DMS79 treated with DMSO at 0.1 percent for 48 hours (cell line): ENCODE data around the gene ZFYVE19.

Experiments
- DNase-seq: peaks from one replicate; lab custom pipeline; 2025; lab: John Stamatoyannopoulos, UW

The ZFYVE19 gene

DNA sequence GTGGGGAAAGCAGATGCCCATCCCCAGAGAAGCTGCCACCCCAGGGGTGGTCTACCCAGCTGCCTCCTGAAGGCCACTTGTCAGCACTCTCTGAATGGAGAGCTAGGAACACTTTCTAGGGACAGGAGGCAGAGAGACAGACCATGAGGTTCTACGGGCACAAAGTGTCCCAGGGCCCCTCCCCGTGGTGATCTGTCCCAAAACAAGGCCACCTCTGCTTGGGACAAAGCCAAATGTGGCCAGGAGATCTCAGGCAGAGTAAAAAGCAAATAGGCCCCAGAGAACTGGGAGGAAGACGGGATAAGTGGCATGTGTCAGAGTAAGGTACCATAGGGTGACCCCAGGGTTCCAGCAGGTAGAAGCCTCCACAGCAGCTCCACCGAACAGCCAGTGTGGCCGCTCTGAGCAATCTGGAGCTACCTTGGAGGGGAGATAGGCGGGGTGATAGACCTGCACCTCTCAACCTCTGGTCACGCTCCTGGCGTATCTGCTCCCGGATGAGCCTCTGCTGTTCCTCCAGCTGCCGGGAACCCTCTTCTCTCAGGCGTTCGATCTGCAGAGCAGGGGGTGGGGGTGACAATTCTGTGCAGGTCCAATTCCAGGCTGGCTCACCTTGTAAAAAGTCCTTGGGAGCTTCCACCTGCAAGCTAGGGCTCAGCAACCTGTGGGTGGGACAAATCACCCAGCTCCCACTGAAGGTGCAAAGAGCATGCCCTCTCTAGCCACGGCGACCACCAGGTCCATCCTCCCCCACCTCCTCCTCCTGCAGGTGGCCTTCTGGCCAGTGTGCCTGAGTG lies 31.0 kb upstream of the ZFYVE19 start:
- no peak for DNase-seq

DNA sequence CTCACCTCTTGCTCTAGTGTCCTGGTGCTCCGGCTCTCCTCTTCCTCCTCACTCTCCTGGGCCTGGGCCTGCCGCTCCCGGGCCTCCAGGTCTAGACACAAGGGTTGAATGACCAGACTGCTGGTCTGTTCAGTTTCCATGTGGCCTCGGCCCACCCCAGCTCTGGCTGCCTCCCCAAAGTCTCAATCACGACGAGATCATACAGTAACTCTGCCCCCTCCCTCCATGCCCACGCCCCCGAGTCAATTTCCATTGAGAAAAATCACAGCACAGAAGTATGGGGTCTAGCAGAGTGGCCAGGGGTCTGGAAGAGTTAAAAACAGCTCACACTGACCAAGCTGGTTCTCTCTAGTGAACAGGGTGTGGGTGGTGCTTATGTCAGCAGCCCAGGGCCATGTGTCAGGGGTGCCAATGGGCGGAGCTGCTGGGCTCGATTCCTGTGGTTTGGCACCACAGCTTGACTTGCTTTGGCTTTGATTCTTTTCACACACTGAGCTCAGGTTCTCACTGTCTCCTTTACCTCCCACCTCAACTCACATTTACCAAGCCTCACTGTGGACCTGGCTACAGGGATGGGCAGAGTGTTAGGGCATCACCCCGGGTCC lies 30.2 kb upstream of the ZFYVE19 start:
- no peak for DNase-seq

DNA sequence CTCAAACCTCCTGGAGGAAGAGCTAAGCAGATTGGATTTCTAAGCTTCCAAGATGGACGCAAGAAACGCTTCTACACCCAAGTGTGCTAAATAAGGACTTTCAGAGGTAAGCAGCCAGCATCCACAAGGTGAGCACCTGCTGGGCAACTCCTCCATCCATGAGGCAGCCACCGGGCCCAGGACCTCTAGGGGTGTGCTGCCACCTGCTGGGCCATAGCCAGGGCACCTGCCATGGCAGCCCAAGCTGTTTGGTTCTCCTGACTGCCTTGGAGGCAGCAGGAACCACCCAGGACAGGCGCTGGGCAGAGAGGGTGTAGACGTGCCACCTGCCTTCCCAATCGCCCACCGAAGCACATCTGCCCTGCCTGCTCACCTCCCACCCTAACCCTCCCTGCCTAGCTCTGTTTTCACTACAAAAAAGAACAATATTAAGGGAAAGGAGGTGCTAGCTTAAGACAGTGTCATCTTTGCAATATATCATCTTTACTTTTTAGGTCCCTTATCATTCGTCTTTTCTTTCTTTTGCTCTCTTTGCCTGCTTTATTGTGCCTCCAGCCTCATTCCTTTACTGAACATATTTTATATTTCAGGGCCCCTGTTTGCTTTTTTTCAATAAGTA lies 24.2 kb upstream of the ZFYVE19 start:
- peak; percentile 66 for DNase-seq

DNA sequence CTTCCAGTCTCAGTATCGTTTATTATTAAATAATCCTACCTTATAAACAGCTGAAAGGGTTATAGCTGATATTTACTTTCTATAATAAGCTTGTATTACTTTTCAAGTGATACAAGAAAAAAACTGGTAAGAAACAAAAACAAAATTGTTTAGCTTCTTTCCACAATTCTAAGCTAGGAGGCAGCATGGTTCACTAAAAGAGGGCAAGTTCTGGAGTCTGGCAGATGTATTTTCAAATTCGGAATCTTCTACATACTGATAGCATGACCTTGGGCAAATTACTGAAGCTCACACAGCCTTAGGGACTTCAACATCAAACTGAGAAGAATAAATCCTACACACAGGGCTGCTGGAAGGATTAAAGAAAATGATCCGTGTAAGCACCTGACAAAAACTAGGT lies 21.7 kb upstream of the ZFYVE19 start:
- DNase-seq = no peak

DNA sequence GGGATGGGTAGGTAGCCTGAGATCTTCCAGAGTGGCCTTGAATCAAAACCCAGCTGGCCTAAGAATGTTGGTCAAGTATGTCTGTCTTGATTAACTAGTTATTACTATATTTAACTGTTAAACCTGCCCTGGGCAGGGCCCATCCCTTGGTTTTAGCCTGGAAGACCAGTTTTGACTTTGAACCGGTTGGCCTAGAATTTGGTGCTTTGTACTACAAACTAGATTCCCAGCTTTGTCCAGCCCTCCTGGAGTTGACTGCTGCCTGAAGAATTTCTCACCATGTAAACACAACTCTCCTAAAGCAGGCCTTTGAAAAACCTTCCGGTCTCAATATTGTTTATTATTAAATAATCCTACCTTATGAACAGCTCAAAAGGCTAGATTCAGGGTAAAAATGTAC lies 21.1 kb upstream of the ZFYVE19 start:
- DNase-seq = no peak

DNA sequence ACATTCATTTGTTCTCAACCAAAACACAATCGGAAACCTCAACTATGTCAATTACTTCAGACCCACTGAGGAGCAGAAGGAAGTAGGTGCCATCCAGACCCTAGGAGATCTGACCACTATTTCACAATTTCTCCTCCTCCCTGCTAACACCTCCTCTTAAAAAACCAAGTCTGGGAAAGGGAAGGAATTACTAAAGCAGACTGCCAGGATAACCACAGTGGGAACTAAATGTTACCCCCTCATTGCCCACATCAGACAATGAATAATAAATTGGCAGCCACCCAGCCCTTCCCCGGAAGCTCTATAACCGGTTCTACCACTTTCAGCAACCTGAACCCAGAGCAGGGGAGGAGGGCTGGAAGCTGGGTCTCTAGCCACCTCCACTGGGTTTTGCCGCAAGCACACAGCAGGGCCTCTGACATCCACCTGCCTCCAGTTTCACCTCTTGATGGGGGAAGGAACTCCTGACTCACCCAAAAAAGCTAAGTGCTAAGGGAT lies 19.5 kb upstream of the ZFYVE19 start:
- peak; percentile 86 for DNase-seq

DNA sequence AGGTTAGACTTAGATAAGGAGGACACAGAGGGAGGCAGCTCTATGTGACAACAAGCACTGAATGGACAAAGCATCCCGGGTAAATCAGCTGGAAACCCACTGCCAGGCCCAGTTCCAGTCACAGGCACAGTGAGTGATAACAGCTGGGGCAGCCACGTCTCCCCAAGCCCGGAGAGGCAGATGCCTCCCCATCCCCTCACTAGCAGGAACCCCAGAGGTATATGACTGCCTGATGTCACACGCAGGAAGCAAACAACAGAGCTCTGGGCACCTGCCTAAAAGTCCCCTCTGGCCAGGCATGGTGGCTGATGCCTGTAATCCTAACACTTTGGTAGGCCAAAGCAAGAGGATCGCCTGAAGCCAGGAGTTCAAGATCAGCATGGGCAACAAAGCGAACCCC lies 18.9 kb upstream of the ZFYVE19 start:
- no peak for DNase-seq

DNA sequence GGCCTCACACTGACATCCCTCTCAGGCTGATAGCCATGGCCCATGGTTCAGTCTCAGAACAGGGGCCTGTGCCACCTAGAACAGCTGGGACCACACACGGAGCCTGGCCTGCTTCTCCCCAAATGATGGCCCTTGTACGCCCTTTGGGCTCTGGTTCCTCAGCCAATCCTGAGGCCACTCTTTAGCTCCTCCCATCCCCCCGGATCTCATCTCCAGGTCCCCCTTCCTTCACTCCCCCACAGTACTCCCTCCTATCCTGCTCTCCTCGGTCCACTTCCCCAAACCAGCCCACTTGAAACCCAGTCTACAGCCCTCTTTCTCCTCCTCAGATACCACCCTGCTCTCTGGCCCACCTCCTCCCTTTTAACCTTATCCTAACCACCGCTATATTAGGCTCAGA lies 17.8 kb upstream of the ZFYVE19 start:
- DNase-seq = no peak

DNA sequence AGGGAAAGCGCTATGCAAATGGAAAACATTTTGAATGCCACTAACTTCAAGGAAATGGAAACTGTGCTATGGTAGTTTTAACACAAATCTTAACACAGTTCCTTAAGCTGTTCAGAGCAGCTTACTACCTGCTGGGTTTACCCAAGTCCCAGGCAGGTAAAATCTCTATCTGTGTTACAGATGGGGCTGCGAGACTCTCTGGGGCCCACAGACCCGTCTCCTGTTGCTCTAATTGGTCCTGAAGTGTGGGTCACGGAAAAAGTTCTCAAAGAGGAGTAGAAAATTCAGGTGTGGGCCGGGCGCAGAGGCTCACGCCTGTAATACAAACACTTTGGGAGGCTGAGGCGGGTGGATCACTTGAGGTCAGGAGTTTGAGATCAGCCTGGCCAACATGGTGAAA lies 16.9 kb upstream of the ZFYVE19 start:
- no peak for DNase-seq

DNA sequence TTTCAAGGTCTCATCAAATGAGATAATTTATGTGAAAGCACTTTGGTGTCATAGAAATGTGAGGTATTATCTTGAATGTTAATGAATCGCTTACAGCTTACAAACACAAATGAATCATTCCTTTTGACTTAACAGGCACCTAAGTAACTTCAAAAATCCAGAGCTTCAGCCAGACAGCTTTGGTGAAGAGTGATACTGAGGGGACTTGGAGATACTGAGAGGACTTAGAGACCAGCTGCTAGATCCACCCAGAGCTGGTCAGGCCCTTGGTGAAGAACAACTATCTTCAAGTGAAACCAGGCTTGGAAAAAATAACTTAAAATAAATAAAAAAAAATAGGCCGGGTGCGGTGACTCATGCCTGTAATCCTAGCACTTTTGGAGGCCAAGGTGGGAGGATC lies 16.2 kb upstream of the ZFYVE19 start:
- DNase-seq = no peak

DNA sequence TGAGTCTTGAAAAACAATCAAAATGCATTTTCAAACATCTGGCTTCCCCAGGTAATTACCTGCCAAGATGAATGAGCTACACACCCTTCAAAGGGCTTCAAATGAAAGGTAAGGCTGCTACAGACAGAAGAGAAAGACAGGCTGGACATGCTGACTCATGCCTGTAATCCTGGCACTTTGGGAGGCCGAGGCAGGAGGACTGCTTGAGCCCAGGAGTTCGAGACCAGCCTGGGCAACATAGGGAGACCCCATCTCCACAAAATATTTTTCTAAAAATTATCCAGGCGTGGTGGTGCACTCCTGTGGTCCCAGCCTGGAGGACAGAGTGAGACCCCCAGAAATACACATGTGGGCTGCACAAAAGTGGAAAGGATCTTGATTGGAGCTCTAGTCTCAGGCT lies 14.5 kb upstream of the ZFYVE19 start:
- DNase-seq = no peak

DNA sequence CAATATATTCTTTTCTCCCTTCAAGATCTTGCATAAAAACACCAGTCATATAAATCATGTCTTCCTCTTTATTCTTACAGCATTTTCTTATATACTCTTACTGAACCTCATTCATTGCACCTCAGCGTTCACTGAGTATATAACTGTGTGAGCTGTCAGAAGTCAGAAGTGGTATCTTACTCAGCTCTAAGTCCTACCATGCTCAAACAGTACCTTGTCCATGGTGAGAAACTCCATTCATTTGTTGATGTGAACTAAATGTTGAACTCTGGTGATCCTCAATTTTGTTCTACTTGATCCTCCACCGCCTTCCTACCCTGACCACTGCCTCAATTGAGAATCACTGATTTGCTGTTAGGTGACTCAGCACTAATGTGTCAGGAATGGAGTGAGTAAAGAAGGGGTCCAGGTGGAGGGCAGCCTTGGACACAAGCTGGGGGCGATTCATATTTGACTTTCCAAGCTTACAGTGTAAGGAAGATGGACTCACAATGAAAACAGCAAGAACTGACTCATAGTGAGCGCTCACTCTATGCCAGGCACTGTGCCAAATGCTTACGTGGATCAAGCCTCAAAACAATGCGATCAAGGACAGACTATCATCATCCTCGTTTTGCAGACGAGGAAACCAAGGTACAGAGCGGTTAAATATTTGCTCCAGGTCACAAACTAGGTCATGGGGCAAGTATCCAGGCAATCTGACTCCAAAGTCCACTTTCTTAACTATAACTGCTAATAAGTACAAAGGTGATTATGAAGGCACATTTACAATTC lies 13.5 kb upstream of the ZFYVE19 start:
- no peak for DNase-seq

DNA sequence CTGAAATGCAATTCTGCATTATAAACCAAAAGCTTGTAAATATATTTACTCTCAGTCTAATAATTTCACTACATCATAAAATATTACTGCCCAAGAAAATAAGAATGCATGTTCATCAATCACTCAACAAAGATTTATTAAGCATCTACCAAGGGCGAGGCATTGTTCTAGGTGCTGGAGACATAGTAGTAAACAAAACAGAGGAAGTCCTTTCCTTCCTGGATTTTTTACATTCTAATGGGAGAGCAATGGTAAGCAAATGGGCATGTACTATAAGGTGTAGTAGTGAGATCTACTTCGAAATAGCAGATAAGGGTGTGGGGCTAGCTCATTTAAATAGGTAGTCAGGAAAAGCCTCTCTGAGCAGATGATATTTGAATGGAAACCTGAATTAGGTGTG lies 10.8 kb upstream of the ZFYVE19 start:
- no peak for DNase-seq

DNA sequence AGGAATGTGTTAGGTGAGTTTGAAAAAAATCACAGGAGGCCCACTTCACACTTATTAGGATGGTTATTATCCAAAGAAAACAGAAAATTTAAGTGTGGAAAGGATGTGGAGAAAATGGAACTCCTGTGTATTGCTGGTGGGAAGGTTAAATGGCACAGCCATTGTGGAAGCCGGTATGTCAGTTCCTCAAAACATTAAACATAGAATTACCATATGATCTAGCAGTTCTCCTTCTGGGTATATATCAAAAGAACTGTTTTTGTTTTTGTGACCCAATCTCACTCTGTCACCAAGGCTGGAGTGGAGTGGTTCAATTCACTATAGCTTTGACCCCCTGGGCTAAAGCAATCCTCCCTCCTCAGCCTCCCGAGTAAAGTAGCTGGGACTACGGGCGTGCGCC lies 10.4 kb upstream of the ZFYVE19 start:
- no peak for DNase-seq

DNA sequence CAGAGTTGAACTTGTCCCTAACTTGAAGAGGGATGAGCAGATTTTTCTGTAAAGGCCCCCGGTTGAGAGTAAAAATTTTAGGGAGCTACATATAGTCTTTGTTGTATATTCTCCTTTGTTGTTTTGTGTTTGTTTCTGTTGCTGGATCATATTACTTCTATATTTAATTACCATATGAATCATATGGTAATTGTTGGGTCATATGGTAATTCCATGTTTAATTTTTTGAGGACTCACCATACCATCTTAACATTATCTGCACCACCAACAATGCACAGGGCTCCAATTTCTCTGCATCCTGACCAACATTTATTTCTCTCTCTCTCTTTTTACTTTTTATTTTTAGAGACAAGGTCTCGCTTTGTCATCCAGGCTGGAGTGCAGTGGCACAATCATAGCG lies 7.4 kb upstream of the ZFYVE19 start:
- no peak for DNase-seq

DNA sequence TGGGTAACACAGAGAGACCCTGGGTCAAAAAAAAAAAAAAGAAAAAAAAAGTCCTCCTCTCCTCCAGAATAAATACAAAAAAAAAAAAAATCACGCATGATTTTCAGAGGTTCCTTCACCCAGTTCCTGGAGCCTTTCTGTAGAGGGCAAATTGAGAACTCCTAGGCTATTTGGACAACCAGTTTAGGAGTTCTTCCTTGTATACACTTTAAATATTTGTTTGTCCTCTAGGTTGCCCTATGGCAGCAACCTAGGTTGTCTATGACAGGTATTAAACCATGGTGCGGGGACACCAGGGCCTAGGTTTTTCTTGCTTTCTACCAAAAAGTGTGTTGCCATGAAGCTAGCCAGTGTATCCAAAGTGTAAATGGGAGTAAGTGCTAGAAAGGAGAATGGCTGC lies 3.8 kb upstream of the ZFYVE19 start:
- no peak for DNase-seq

DNA sequence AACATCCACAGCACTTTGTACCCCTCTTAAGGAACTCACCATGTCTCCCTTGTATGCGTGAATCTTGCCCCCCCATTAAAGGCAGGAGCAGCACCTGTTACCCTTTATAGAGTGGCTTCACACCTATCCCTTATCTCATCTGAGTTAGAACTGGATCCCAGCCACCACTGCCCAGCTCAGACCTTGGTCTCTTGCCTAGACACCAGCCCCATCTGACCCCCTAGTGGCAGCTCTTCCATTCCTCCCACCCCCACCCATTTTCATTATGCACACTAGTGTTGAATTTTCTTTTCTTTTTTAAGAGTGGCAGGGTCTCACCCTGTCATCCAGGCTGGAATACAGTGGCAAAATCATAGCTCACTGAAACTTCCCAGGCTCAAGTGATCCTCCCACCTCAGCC lies 3.2 kb upstream of the ZFYVE19 start:
- no peak for DNase-seq

DNA sequence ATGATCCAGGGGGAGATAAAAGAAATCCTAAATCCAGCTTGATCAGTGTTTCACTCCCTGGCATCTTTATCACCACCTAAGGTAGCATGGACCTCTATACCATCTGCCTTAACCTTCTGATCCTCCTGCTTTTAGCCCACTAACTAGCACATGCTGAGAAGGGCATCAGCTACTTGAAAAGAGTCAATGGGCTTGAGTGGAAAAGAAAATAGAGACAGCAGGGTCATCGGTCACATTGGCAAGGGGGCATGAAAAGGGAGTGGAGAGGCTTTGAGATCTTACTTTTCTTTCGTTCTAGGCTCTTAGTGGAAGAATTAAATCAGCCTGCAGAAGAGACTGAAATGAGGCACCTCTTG lies 239 bp upstream of the ZFYVE19 start:
- DNase-seq = no peak

DNA sequence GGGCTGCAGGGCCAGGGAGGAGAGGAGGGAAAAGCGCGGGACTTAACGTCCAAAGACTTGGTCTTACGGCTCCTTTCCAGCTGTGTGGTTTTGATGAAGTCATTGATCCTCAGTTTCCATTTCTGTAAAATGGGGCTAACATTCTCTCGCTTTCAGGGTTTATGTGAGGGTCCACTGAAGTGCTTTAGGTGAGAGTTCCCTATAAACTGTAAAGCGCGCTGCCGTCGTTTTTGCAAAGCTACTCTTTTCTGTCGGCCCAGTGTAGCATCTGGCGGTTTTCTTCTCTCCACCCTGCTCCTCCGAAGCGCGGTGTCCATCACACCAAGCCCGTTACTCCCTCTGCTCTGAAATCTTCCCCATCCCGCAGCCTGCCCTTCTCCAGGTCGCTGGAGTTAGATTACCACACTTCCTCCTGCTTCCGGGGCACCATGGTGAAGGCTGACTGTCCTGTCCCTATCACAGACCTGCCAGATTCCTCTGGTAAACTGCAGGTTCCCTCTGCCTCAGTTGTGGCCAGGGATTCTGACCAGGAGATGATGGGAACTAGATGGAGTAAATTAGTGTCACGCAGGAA lies 1.1 kb downstream of the ZFYVE19 start:
- no peak for DNase-seq

DNA sequence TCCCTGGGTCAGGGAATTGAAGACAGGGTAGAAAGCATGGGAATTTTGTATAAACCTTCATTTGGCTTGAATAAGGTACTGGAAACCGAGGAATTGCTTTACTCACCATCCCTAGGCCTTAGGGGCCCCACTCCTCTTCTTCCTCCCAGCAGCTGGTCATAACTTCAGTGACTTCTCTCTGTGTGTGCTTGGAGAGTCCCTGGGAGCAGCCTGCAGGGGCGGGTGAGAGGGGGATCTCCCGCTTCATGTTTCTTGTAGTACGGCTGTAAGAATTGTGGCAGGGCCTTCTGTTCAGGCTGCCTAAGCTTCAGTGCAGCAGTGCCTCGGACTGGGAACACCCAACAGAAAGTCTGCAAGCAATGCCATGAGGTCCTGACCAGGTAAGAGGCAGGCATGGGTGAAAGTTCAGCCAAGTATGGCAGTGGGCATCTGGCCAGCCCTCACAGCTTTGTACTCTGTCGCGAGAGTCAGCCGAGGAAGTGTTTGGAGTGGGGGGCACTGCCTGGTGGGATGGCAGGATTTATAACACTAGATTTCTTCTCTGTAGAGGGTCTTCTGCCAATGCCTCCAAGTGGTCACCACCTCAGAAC lies 2.1 kb downstream of the ZFYVE19 start:
- DNase-seq = no peak

DNA sequence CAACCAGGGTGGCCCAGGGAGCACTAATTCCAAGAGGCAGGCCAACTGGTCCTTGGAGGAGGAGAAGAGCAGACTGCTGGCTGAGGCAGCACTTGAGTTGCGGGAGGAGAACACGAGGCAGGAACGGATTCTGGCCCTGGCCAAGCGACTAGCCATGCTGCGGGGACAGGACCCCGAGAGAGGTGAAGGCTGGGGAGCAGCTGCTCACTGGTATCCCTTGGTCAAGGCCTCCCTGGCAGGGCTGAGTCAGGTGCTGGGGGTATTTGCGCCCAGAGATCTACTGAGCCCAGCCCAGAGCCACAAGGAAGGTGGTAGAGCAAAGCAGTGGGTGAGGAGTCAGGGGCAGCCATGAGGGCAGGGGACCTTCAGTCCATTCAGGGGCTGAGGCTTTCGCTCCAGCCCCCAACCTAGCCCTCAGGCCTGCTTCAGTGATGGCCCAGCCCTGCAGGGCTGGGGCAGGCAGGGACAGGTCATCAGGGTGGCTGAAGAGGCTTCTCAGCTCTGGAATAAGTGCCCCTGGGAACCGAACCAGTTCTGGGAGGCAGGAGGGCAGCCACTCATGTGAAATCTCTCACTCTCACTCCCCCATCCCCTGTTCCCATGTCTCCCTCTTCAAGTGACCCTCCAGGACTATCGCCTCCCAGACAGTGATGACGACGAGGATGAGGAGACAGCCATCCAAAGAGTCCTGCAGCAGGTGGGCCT lies 6.0 kb downstream of the ZFYVE19 start:
- DNase-seq = no peak
